GM12878 (cell line): ENCODE data around the gene TIAM1. TPM values are rescaled to one million over a fixed set of nuclear protein-coding genes. Genes with fewer than 3 reads are reported as not detected.

Experiments
- ATAC-seq: fragments of 200-7000 bp; cut with Tn5 transposase; 3 replicates; pipeline ENCODE4 v1.9.1; 2020; ENCODE audit warnings: mild to moderate bottlenecking, moderate library complexity
- BruUV-seq: library from RNA; stranded (reverse); fragments of 400-500 nt; replicated peaks from 2 replicates; lab custom pipeline; 2021; lab: Mats Ljungman, UMichigan
- CTCF ChIA-PET: fragments of 300-600 bp; sonication (Branson Sonifier 250); formaldehyde crosslinking; extraction: SDS; loops from one replicate; lab custom pipeline; 2021; ENCODE audit warnings: inconsistent platforms; lab: Yijun Ruan, JAX
- POLR2A ChIA-PET: fragments of 350-600 bp; formaldehyde crosslinking; extraction: SDS; loops from one replicate; lab custom pipeline; 2021; ENCODE audit warnings: inconsistent platforms; lab: Charles Lee
- RAD21 ChIA-PET: fragments of 300-600 bp; sonication (Branson Sonifier 250); formaldehyde crosslinking; loops from one replicate; lab custom pipeline; 2023; ENCODE audit warnings: antibody characterized with exemption; ENCODE audit not compliant: unreplicated experiment; lab: Charles Lee
- SMC1A ChIA-PET: fragments of 300-600 bp; sonication (Branson Sonifier 250); formaldehyde crosslinking; loops from one replicate; lab custom pipeline; 2023; ENCODE audit not compliant: unreplicated experiment, uncharacterized antibody; lab: Charles Lee
- DNase-seq: peaks from one replicate; pipeline ENCODE4 v3.0.0-alpha.2; 2011; ENCODE audit warnings: low read depth, low spot score
- FAIRE-seq: peaks from 3 replicates; lab custom pipeline; 2011; peaks lifted over from hg19 to GRCh38; lab: Jason Lieb, UNC
- H2AFZ ChIP-seq: 2 replicates; pipeline ENCODE4 v1.6.0; 2011; ENCODE audit warnings: low read depth, low read length, control low read depth; ENCODE audit not compliant: control insufficient read depth
- H3K27ac ChIP-seq: 2 replicates; pipeline ENCODE4 v1.5.1; 2011; ENCODE audit warnings: control low read depth; ENCODE audit not compliant: control insufficient read depth, insufficient read depth
- H3K27me3 ChIP-seq, 2 experiments: replicated peaks in 1 of 2; 2 replicates each; pipeline versions ENCODE4 v1.6.0 to v1.6.1; 2011; ENCODE audit warnings: low read length in 1 of 2; ENCODE audit not compliant: control insufficient read depth in 2 of 2, insufficient read depth in 2 of 2
- H3K36me3 ChIP-seq, 2 experiments: 2 replicates each; pipeline ENCODE4 v1.5.1; 2011; ENCODE audit warnings: low read length in 1 of 2; ENCODE audit not compliant: control insufficient read depth in 2 of 2, insufficient read depth in 2 of 2
- H3K4me1 ChIP-seq: 2 replicates; pipeline ENCODE4 v1.6.1; 2011; ENCODE audit warnings: mild to moderate bottlenecking, low read length, moderate library complexity, mixed read lengths; ENCODE audit not compliant: control insufficient read depth, insufficient read depth
- H3K4me2 ChIP-seq: 2 replicates; pipeline ENCODE4 v1.6.0; 2011; ENCODE audit warnings: control low read depth; ENCODE audit not compliant: control insufficient read depth, insufficient read depth
- H3K4me3 ChIP-seq: fragments of 200-600 bp; sonication (generic); 2 replicates; pipeline ENCODE4 v1.5.1; 2016
- H3K79me2 ChIP-seq: 2 replicates; pipeline ENCODE4 v1.6.0; 2011; ENCODE audit warnings: low read length; ENCODE audit not compliant: control insufficient read depth, insufficient read depth
- H3K9ac ChIP-seq: 2 replicates; pipeline ENCODE4 v1.8.0; 2011; ENCODE audit warnings: low read length, control low read depth, mixed read lengths; ENCODE audit not compliant: control insufficient read depth, insufficient read depth
- H3K9me3 ChIP-seq: replicated peaks from 3 replicates; pipeline ENCODE4 v1.5.1; 2011; ENCODE audit warnings: mild to moderate bottlenecking, low read length; ENCODE audit not compliant: control insufficient read depth, insufficient read depth
- H4K20me1 ChIP-seq: 2 replicates; pipeline ENCODE4 v1.6.0; 2011; ENCODE audit not compliant: control insufficient read depth, insufficient read depth
- IKZF1 ChIP-seq: fragments of 450-650 bp; conservative IDR thresholded peaks from 2 replicates; pipeline ENCODE4 v1.6.1; 2017; ENCODE audit warnings: antibody characterized with exemption, mild to moderate bottlenecking
- IRF4 ChIP-seq: IDR thresholded peaks from 2 replicates; pipeline ENCODE4 v1.6.1; 2011; ENCODE audit warnings: low read depth, low read length
- MTA3 ChIP-seq: IDR thresholded peaks from 2 replicates; pipeline ENCODE4 v1.6.1; 2012; ENCODE audit warnings: low read length, inconsistent platforms, borderline replicate concordance
- PRDM15 ChIP-seq: fragments of 450-650 bp; formaldehyde crosslinking; IDR thresholded peaks from 2 replicates; pipeline ENCODE4 v1.4.0; 2020; ENCODE audit warnings: mild to moderate bottlenecking, moderate library complexity
- STAT1 ChIP-seq: fragments of 450-650 bp; conservative IDR thresholded peaks from 2 replicates; pipeline ENCODE4 v1.6.1; 2014; ENCODE audit warnings: antibody characterized with exemption, mild to moderate bottlenecking
- WGBS: methylation state at CpG from one replicate; pipeline ENCODE4 v1.1.6; 2016; ENCODE audit warnings: low lambda C conversion rate; ENCODE audit not compliant: insufficient replicate concordance, insufficient coverage; ENCODE audit errors: missing lambda C conversion rate; 5-methylcytosine and 5-hydroxymethylcytosine counted together
- in situ Hi-C: fragments of 300-500 bp; cut with MboI; formaldehyde crosslinking; loops from 9 replicates; pipeline ENCODE4 v1.14.3; 2018; ENCODE audit warnings: mixed read lengths
- intact Hi-C: fragments of 100-400 bp; cut with micrococcal nuclease; formaldehyde crosslinking; loops from one replicate; pipeline ENCODE4 v1.14.2; 2022; ENCODE audit not compliant: unreplicated experiment
- polyA plus RNA-seq, 11 experiments: library from polyadenylated mRNA; depleted of rRNA in 4 of 11; unstranded in 6 of 11; stranded (reverse) in 5 of 11; fragments of >200 nt; fragmentation: Nextera tagmentation in 4 of 11; fragmentation: Illumina TruSeq in 1 of 11; extraction: Ambion mirVana in 4 of 11; extraction: Trizol in 1 of 11; gene quantifications; 1 replicate in 1 of 11; 2 replicates in 10 of 11; pipeline versions ENCODE4 v1.2.1 to v1.2.3, GENCODE V29; 2011 to 2016; ENCODE audit warnings: inconsistent platforms in 2 of 11, missing spikeins in 2 of 11, low read depth in 1 of 11
- total RNA-seq, 4 experiments: library from RNA; depleted of rRNA in 3 of 4; stranded (reverse); fragments of >200 nt in 3 of 4; fragmentation: Illumina TruSeq in 1 of 4; extraction: Trizol in 1 of 4; gene quantifications; 2 replicates each; pipeline versions ENCODE4 v1.2.1 to v1.2.3, GENCODE V29; 2013 to 2021
- TF ChIP-seq, protein P1 (sequence below): fragments of 450-650 bp; formaldehyde crosslinking; IDR thresholded peaks from 2 replicates; pipeline ENCODE4 v1.4.0; 2022; ENCODE audit warnings: mild to moderate bottlenecking, moderate library complexity

TIAM1 gene
- total and polyA plus RNA-seq, 10 of the 15 experiments (the other 5 are each of a cell fraction or from before 2014, with no cell fraction given), result 0.31 to 35.9 (median 0.78) TPM

DNA sequence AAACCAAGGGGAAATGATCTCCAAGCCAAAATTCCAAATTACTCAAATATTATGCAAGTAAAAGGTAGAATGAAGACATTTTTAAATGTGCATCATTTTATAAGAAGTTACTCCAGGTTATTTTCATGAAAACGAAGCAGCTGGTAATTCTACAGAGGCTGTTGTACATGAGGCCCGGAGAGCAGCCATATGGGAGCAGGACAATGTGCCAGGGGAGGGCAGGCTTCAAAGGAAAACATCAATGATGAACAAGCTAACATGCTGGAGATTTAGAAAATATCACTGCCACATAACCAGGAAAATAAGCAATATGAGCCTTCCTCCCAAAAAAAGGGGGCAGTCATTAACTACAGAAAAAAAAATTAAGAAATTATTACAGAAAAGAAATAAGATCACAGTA lies 109.1 kb downstream of the TIAM1 start:
- Histone ChIP-seq H3K27me3 (no peaks in the 10 kb centered on the region), H3K79me2 (no peaks in the 10 kb centered on the region), H3K27ac (no peak overlapping the region), H3K36me3 (no peaks in the 10 kb centered on the region), H3K4me2 (no peak overlapping the region), H3K4me1 (no peaks in the 10 kb centered on the region), H3K4me3 (no peak overlapping the region), H4K20me1 (no peaks in the 10 kb centered on the region), H3K9ac (no peak overlapping the region), H2AFZ (no peak overlapping the region), H3K9me3 (no peaks in the 10 kb centered on the region)
- ChIA-PET SMC1A (interaction anchor here (1.1 to 1.6 kb wide), 2 partner anchors 13 to 18 kb away, joined by 4 to 5 read pairs; no protein-coding TSS in a partner anchor), RAD21 (no interaction called here), POLR2A (interaction anchor here (0.6 kb wide), 1 partner anchor 8 kb away, joined by 4 read pairs; no protein-coding TSS in a partner anchor), CTCF (interaction anchor here (0.6 to 1.2 kb wide), 2 partner anchors 36 to 753 kb away, joined by 3 read pairs; no protein-coding TSS in a partner anchor)
- in situ Hi-C loops, result no loop called here
- no peak for DNase-seq
- intact Hi-C loops, result no loop called here
- 11% methylated on average over 2 of the region's 2 CpGs for WGBS
- no peak for FAIRE-seq
- no peak for ATAC-seq
- BruUV-seq, result no TSS peak
- TF ChIP-seq IRF4, result no peak
- no peak for TF ChIP-seq IKZF1
- TF ChIP-seq STAT1, result no peak
- TF ChIP-seq MTA3, result no peak
- no peak for TF ChIP-seq PRDM15
- TF ChIP-seq, protein P1, sequence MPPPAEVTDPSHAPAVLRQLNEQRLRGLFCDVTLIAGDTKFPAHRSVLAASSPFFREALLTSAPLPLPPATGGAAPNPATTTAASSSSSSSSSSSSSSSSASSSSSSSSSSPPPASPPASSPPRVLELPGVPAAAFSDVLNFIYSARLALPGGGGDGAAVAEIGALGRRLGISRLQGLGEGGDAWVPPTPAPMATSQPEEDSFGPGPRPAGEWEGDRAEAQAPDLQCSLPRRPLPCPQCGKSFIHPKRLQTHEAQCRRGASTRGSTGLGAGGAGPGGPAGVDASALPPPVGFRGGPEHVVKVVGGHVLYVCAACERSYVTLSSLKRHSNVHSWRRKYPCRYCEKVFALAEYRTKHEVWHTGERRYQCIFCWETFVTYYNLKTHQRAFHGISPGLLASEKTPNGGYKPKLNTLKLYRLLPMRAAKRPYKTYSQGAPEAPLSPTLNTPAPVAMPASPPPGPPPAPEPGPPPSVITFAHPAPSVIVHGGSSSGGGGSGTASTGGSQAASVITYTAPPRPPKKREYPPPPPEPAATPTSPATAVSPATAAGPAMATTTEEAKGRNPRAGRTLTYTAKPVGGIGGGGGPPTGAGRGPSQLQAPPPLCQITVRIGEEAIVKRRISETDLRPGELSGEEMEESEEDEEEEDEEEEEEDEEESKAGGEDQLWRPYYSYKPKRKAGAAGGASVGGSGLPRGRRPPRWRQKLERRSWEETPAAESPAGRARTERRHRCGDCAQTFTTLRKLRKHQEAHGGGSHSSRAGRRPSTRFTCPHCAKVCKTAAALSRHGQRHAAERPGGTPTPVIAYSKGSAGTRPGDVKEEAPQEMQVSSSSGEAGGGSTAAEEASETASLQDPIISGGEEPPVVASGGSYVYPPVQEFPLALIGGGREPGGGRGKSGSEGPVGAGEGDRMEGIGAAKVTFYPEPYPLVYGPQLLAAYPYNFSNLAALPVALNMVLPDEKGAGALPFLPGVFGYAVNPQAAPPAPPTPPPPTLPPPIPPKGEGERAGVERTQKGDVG (CRISPR knock-in tag), result no peak
